ENCODE measurements around the gene DAAM1.

Gene DAAM1

GRCh38 chr14:59206892-59207291 is 18.4 kb downstream of the DAAM1 start:
- Mint-ChIP-seq H3K36me3 (ENCODE audit: low read depth) (peaks cover 13% of the 10 kb centered on the region), H3K27me3 (ENCODE audit: low read depth, poor library complexity) (no peaks in the 10 kb centered on the region), H3K4me3 (no peak overlapping the region)

GRCh38 chr14:59207506-59207933 is 19.1 kb downstream of the DAAM1 start:
- TF ChIP-seq CTCF (IDR thresholded peaks at IDR 0.05), result no peak
- no peak overlapping the region for H3K27ac Mint-ChIP-seq
- H3K27me3 Mint-ChIP-seq (ENCODE audit: low read depth, poor library complexity), result no peaks in the 10 kb centered on the region
- no peak overlapping the region for H3K4me3 Mint-ChIP-seq
- DNase-seq, result no peak
- H3K36me3 Mint-ChIP-seq (ENCODE audit: low read depth), result peaks cover 13% of the 10 kb centered on the region
- H3K4me1 Mint-ChIP-seq, result peaks cover 12% of the 10 kb centered on the region
- no peaks in the 10 kb centered on the region for H3K9me3 Mint-ChIP-seq

More at GRCh38 chr14:59206892-59207291, 18.4 kb downstream of the DAAM1 start:
- Mint-ChIP-seq H3K27ac (no peak overlapping the region), H3K9me3 (no peaks in the 10 kb centered on the region), H3K4me1 (peaks cover 10% of the 10 kb centered on the region)
- DNase-seq, result no peak
- TF ChIP-seq CTCF (IDR thresholded peaks at IDR 0.05), result no peak

GRCh38 chr14:59208224-59208814 is 19.9 kb downstream of the DAAM1 start:
- TF ChIP-seq CTCF (IDR thresholded peaks at IDR 0.05), result no peak
- Mint-ChIP-seq H3K36me3 (ENCODE audit: low read depth) (peaks cover 13% of the 10 kb centered on the region), H3K9me3 (no peaks in the 10 kb centered on the region), H3K4me1 (peaks cover 20% of the 10 kb centered on the region), H3K27me3 (ENCODE audit: low read depth, poor library complexity) (no peaks in the 10 kb centered on the region), H3K4me3 (no peak overlapping the region), H3K27ac (no peak overlapping the region)
- DNase-seq, result no peak

GRCh38 chr14:59208954-59209353 is 20.5 kb downstream of the DAAM1 start:
- Mint-ChIP-seq H3K4me1 (peaks cover 26% of the 10 kb centered on the region), H3K36me3 (ENCODE audit: low read depth) (peaks cover 13% of the 10 kb centered on the region), H3K4me3 (no peak overlapping the region), H3K9me3 (no peaks in the 10 kb centered on the region), H3K27me3 (ENCODE audit: low read depth, poor library complexity) (no peaks in the 10 kb centered on the region), H3K27ac (no peak overlapping the region)
- no peak for TF ChIP-seq CTCF (IDR thresholded peaks at IDR 0.05)
- no peak for DNase-seq

- Mint-ChIP-seq H3K27me3 (ENCODE audit: low read depth, poor library complexity) (no peaks in the 10 kb centered on the region), H3K36me3 (ENCODE audit: low read depth) (peaks cover 13% of the 10 kb centered on the region), H3K9me3 (no peaks in the 10 kb centered on the region), H3K27ac (no peak overlapping the region), H3K4me3 (no peak overlapping the region), H3K4me1 (peaks cover 35% of the 10 kb centered on the region)
- no peak for DNase-seq
- no peak for TF ChIP-seq CTCF (IDR thresholded peaks at IDR 0.05)
These were observed 22.2 kb downstream of the DAAM1 start for GRCh38 chr14:59210621-59211020.
